HG02973 (cell line): ENCODE measurements around the gene GLE1.
A peak's percentile ranks its signal among the peaks of the same experiment; 100 is the strongest.

Experiments
- ATAC-seq: cut with Tn5 transposase; IDR thresholded peaks from one replicate; pipeline ENCODE4 v1.9.1; 2021; ENCODE audit warnings: moderate library complexity; ENCODE audit not compliant: unreplicated experiment

Gene GLE1

GRCh38 chr9:128504485-128505413, at the start of gene GLE1:
GLE1 (plus strand) TSS chr9:128504719; CDS start chr9:128504806, 87 bp downstream.
- ATAC-seq, result peak; percentile 80

DNA sequence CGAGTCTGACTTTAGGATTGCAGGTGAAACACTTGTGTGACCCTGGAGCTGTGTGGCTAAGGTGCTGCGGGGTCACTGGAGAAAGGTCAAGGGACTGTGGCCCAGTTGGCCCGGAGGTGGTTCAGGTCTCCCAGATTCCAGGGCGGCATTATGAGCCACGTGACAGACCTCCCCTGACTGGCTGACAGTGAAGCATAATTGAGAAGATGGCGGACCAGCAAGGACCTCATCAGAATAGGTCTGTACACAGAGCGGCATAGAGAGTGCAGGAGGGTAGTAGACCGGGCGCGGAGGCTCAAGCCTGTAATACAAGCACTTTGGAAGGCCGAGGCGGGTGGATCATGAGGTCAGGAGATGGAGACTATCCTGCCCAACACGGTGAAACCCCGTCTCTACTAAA, 49.5 kb upstream of the GLE1 start:
- ATAC-seq, result no peak

DNA sequence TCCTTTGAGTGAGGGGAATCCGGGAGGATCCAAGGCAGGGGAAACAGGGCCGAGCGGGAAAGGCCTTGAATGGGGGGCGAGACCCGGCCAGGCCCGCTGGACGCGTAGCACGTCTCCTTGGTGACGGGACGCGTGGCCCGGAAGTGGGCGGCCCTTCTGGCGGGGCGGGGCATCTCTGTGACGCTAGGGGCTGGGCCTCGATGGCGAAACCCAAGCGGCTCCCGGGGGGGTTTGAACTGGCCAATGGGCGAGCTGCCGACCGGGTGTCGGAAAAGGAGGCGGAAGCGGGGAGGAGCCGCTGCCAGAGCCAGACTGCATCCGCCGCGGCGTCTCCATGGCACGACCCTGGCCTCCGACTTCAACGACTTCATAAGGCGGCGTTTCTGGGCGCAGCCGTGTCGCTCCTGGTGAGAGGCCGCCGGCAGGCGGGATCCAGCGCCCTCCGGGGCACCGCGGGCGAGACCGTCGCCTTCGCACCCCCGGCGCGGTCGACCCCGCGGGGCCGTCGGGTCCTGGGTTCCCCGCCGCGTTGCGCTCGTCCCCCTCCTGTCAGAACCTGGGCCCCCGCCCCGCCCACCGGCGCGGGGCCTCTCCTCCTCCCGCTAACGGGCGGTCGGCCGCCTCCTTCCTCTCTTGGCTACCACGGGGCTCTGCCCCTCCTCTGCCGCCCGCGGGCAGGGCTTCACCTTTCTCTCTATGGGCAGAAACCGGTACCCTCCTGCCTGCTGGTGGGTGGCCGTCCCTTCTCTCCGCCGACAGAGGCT, 48.5 kb upstream of the GLE1 start, which contains the start of gene ODF2:
Gene ODF2 (plus strand): TSS at position 158 of the 764 bp plus-strand sequence. CDS start 86 bp downstream, at position 244.
- ATAC-seq, result peak; percentile 84

GRCh38 chr9:128456613-128457061, 47.9 kb upstream of the GLE1 start:
- peak; percentile 45 for ATAC-seq

DNA sequence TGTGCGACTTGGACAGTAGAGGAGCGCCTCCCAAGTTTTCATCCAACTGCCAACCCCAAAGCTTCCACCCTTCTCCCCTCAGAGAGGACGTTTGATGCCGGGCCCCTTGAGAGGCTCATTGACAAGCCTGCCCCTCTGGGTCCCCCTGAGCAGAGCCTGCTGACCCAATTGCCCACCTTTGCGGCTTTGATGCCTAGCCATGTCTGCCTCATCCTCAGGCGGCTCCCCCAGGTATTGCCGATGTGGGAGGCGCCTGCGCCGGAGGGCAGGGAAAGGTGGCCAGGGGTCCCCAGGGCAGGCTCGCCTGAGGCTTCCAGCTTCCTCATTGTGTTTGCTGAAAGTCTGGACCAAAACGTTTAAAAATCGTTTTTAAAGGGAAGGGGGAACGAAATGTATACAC, 47.3 kb upstream of the GLE1 start:
- ATAC-seq, result no peak

DNA sequence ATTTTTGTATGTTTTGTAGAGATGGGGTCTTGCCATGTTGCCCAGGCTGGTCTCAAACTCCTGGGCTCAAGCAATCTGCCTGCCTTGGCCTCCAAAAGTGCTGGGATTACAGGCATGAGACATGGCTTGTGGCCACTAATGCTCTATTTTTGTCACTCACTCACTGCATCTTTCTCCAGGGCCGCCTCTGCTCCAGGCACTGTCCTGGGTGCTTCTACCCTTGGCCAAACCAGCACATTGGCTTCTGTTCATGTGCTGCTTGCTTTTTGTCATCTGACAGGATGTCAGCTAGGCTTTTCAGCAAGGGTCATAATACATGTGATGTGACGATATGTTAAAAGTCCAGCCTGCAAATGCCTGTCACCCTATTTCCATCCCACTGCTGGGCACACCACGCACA, 45.5 kb upstream of the GLE1 start:
- ATAC-seq, result no peak

GRCh38 chr9:128469070-128469469, 35.4 kb upstream of the GLE1 start:
- no peak for ATAC-seq

GRCh38 chr9:128470560-128470959, 34.0 kb upstream of the GLE1 start:
- ATAC-seq, result no peak

DNA sequence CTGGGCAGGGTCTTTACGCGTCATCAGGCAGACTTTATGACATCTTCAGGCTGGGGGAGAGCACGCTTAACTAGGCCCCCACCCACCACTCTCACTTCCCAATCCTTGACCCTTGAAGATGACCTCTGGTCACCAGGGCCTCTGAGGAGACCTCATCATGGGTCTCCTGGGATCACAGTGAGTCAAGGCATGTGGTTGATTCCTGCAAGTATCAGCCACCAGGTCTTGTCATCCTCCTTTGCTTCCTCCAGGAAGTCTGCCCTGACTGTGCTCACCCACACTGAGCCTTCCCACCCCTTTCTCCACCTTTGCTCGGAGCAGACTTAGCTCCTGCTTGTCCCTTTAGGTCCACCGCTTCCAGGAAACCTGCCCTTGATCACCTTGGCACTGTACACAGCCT, 31.4 kb upstream of the GLE1 start:
- ATAC-seq, result no peak

DNA sequence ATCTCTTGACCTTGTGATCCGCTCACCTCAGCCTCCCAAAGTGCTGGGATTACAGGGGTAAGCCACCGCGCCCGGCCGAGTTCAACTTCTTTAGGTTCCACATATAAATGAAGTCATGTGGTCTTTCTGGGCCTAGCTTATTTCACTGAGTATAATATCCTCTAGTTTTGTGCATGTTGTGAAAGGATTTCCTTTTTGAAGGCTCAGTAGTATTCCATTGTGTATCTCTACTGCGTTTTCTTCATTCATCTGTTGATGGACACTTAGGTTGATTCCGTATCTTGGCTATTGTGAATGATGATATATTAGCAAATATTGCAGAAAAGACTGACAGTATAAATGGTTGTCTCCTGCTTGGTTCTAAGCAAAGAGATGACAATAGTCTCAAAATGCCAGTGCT, 28.7 kb upstream of the GLE1 start:
- ATAC-seq, result no peak

DNA sequence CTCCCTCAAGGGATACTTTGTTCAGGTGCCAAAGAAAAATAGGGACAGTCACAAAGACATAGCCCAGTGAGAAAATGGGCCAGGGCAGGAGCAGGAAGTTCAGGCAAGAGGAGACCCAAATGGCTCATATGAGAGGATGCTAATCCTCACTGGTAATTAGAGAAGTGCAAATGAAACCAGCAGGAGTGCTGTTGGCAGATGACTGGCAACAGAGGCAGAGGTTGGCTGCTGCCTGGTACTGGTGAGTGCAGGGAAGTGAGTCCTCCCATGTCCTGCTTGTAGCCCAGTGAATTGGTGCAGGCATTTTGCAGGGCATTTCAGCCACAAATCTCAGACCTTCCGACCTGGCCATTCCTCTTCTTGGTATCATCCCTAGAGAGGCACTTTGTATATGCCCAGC, 25.3 kb upstream of the GLE1 start:
- ATAC-seq, result no peak

GRCh38 chr9:128481561-128481960, 23.0 kb upstream of the GLE1 start:
- ATAC-seq, result no peak

DNA sequence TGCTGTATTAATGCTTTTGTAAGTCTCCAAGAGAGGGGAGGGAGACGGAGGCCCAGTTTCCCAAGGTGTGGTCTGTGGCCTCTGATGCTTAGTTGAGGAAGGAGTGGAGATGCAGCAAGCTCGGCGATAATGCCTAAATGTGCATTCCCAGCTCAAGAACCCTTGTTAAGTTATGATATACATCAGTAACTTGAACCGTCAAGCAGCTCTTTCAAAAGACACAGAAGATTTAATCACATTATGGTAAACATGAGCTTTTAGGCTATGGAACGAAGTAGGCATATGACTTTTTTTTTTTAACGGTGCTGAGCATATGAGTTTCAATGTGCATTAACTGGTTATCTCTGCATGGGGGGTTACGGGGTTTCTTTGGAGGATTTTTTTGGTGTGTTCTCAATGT, 22.3 kb upstream of the GLE1 start:
- no peak for ATAC-seq

DNA sequence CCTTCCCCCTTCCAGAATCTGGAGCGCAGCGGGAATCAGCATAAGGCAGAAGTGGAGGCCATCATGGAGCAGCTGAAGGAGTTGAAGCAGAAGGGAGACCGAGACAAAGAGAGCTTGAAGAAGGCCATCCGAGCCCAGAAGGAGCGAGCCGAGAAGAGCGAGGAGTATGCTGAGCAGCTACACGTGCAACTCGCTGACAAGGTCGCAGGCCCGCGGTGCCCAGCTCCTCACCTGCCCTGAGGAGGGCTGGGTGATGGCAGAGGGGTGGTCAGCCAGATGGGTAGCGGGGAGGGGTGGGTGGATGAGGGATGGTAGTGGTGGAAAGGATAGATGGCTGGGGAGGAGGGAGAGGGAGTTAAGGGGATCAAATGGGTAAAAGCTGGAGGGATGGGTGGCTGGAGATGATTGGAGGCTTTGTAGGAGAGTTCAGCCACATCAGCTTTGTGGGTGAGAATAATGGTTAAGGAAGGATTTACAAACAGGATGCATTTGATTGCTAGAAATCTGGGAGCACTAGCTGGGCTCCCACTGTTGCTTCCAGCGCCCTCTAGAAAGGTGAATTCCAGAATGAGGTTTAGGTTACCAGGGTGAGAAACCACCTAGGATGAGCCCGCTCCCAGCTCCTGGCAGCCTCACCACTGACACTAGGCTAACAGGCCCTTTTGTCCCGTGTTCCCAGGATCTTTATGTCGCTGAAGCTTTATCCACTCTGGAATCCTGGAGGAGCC, 19.7 kb upstream of the GLE1 start:
- ATAC-seq, result no peak

GRCh38 chr9:128485414-128485855, 19.1 kb upstream of the GLE1 start:
- ATAC-seq, result no peak

GRCh38 chr9:128486201-128486600, 18.3 kb upstream of the GLE1 start:
- no peak for ATAC-seq

GRCh38 chr9:128493424-128493823, 11.1 kb upstream of the GLE1 start:
- no peak for ATAC-seq

DNA sequence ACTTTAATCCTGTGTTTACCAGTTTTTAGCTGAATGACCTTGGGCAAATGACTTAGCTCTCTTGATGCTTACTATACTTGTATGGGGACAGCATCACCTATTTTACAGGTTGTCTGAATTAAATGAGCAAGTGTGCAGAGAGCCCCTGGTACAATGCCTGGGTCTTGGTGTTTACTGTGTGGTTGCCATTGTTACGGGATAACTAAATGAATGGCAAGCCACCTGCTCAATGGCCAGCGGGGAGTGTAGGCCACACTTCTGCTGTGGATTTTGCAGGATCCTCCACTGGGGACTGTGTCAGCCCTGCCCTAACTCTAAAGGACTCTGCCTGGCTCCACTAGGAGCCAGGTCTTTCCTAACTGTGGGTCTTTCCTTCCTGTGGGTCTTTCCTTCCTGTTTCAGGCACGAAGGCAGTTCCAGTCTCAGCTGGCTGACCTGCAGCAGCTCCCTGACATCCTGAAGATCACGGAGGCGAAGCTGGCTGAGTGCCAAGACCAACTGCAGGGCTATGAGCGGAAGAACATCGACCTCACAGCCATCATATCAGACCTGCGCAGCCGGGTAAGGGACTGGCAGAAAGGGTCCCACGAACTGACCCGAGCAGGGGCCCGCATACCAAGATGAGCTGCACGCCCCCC, 10.3 kb upstream of the GLE1 start:
- no peak for ATAC-seq

GRCh38 chr9:128494746-128495129, 9.8 kb upstream of the GLE1 start:
- no peak for ATAC-seq

DNA sequence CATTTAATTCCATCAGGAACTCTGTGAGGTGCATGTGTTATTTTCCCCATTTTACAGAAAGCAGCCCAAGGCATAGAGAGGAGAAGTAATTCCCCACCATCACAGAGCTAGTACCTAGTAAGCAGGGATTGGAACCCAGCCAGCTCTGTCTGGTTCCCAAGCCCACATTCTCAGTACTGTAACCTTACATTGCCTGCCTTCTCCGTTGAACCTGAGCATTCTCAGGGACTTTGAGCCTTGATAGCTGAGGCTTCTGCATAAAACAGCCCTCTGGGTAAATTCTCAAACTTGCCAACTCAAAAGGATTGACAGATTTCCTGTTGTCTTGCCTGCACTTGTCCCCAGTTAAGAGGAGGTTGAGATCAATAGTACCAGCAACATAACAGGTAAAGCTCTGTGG, 9.2 kb upstream of the GLE1 start:
- ATAC-seq, result no peak
